ENCODE data around the gene GALM. TPM values are rescaled to one million over a fixed set of nuclear protein-coding genes. Genes with fewer than 3 reads are reported as not detected.

The GALM gene
- total and polyA plus RNA-seq, 2 of the 8 experiments (the other 6 are each of a cell fraction or from before 2014, with no cell fraction given): 9.9 to 13.1 TPM

DNA sequence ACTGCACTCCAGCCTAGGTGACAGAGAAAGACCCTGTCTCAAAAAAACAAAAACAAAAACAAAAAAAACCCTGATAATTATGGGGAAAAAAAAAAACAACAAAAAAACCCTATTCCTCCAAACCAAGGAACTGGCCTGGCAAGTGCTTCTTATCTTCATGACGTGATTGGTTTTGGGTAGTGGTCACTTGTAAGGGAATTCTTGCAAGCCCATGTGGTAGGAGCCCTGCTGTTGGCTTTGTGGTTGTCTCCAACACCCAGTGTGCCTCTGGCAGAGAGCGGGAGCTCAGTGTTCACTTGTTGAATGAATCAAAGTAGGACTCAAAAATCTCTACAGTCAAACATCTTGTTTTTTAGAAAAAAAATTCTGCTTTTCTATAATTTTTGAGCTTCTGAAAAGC lies 6.0 kb downstream of the GALM start (continued):
- no peak for TF ChIP-seq ATF2 (IDR thresholded peaks at IDR 0.05; ENCODE audit: low read length)
- TF ChIP-seq TCF12 (IDR thresholded peaks at IDR 0.05; ENCODE audit: low read depth, low read length): no peak
- TF ChIP-seq, protein P1, sequence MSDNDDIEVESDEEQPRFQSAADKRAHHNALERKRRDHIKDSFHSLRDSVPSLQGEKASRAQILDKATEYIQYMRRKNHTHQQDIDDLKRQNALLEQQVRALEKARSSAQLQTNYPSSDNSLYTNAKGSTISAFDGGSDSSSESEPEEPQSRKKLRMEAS (IDR thresholded peaks at IDR 0.05): no peak
- no peak for TF ChIP-seq RNF2 (IDR thresholded peaks at IDR 0.05; ENCODE audit: borderline replicate concordance, low read depth, low read length, missing control alignments, poor library complexity, severe bottlenecking)
- TF ChIP-seq CEBPB (IDR thresholded peaks at IDR 0.05; ENCODE audit: low read depth, low read length): no peak
- no peak for TF ChIP-seq ASH2L (IDR thresholded peaks at IDR 0.05; ENCODE audit: low read length)
- TF ChIP-seq FOSL1 (IDR thresholded peaks at IDR 0.05; ENCODE audit: insufficient read depth, low read depth, low read length): no peak
